Keratinocyte (primary cell): Measurements from ENCODE around the gene MED8. TPM values are rescaled to one million over a fixed set of nuclear protein-coding genes. Genes with fewer than 3 reads are reported as not detected.

Experiments
- DNase-seq: peaks from one replicate; pipeline ENCODE4 v3.0.0-alpha.2; 2011; ENCODE audit warnings: low read depth, missing footprints, low spot score
- FAIRE-seq: peaks from 2 replicates; lab custom pipeline; 2011; peaks lifted over from hg19 to GRCh38; lab: Jason Lieb, UNC
- H2AFZ ChIP-seq: 2 replicates; pipeline ENCODE4 v1.6.0; 2012; ENCODE audit warnings: low read length, control low read depth, inconsistent platforms; ENCODE audit not compliant: control insufficient read depth
- H3K27ac ChIP-seq: 2 replicates; pipeline ENCODE4 v1.5.1; 2011; ENCODE audit warnings: low read length; ENCODE audit not compliant: control insufficient read depth, insufficient read depth
- H3K27me3 ChIP-seq: 3 replicates; pipeline ENCODE4 v1.6.0; 2011; ENCODE audit warnings: low read length; ENCODE audit not compliant: control insufficient read depth, insufficient read depth; ENCODE audit errors: extremely low read depth
- H3K36me3 ChIP-seq, 2 experiments: 2 replicates in 1 of 2; 3 replicates in 1 of 2; pipeline ENCODE4 v1.5.1; 2011; ENCODE audit warnings: low read length in 2 of 2, mild to moderate bottlenecking in 1 of 2; ENCODE audit not compliant: control insufficient read depth in 2 of 2, insufficient read depth in 2 of 2; ENCODE audit errors: extremely low read depth in 1 of 2
- H3K4me1 ChIP-seq: 3 replicates; pipeline ENCODE4 v1.5.1; 2011; ENCODE audit warnings: low read length; ENCODE audit not compliant: control insufficient read depth, insufficient read depth; ENCODE audit errors: extremely low read depth
- H3K4me2 ChIP-seq: 3 replicates; pipeline ENCODE4 v1.6.0; 2011; ENCODE audit warnings: low read depth, low read length; ENCODE audit not compliant: control insufficient read depth, insufficient read depth; ENCODE audit errors: extremely low read depth
- H3K4me3 ChIP-seq, 3 experiments: fragments of 200-600 bp in 1 of 3; sonication (generic) in 1 of 3; 2 replicates in 2 of 3; 3 replicates in 1 of 3; pipeline ENCODE4 v1.5.1; 2011 to 2016; ENCODE audit warnings: low read length in 3 of 3, mild to moderate bottlenecking in 3 of 3, control low read depth in 2 of 3, inconsistent platforms in 1 of 3, low read depth in 1 of 3, mixed read lengths in 1 of 3, mixed run types in 1 of 3, moderate library complexity in 1 of 3; ENCODE audit not compliant: control insufficient read depth in 2 of 3, insufficient read depth in 2 of 3; ENCODE audit errors: extremely low read depth in 1 of 3
- H3K79me2 ChIP-seq: 2 replicates; pipeline ENCODE4 v1.6.0; 2012; ENCODE audit warnings: low read length; ENCODE audit not compliant: control insufficient read depth, insufficient read depth
- H3K9ac ChIP-seq: 3 replicates; pipeline ENCODE4 v1.6.0; 2011; ENCODE audit warnings: low read length; ENCODE audit not compliant: control insufficient read depth, insufficient read depth; ENCODE audit errors: extremely low read depth
- H3K9me1 ChIP-seq: 3 replicates; pipeline ENCODE4 v1.6.0; 2011; ENCODE audit warnings: low read length; ENCODE audit not compliant: control insufficient read depth, insufficient read depth; ENCODE audit errors: extremely low read depth
- H3K9me3 ChIP-seq: 2 replicates; pipeline ENCODE4 v1.5.1; 2012; ENCODE audit warnings: low read depth, low read length; ENCODE audit not compliant: control insufficient read depth
- H4K20me1 ChIP-seq: 3 replicates; pipeline ENCODE4 v1.6.0; 2011; ENCODE audit warnings: low read length; ENCODE audit not compliant: control insufficient read depth, insufficient read depth; ENCODE audit errors: extremely low read depth
- EZH2 ChIP-seq: IDR thresholded peaks from one replicate; pipeline ENCODE4 v1.6.1; 2012; ENCODE audit warnings: inconsistent platforms, mild to moderate bottlenecking, low read length, moderate library complexity
- dilution Hi-C: fragments of 300-500 bp; cut with MboI; formaldehyde crosslinking; loops from one replicate; pipeline ENCODE4 v1.7.0; 2020; ENCODE audit warnings: low sequenced_read_pairs; ENCODE audit not compliant: extremely low pct_ligation_motif_present
- polyA plus RNA-seq, 5 experiments: library from polyadenylated mRNA; depleted of rRNA in 3 of 5; stranded (reverse) in 3 of 5; stranded (forward) in 1 of 5; unstranded in 1 of 5; fragments of >200 nt; gene quantifications; 1 replicate in 1 of 5; 2 replicates in 3 of 5; 3 replicates in 1 of 5; pipeline versions ENCODE4 v1.2.1 to v1.2.3, GENCODE V29; 2011 to 2012; ENCODE audit warnings: missing spikeins in 2 of 5, low read depth in 1 of 5, low replicate concordance in 1 of 5
- TF ChIP-seq, protein P1 (sequence below), 3 experiments: IDR thresholded peaks in 1 of 3; conservative IDR thresholded peaks in 1 of 3; optimal IDR thresholded peaks in 1 of 3; 2 replicates in 2 of 3; 3 replicates in 1 of 3; pipeline versions ENCODE3 to v1.5.1; 2011; ENCODE audit warnings: low read length in 3 of 3, mild to moderate bottlenecking in 3 of 3, moderate library complexity in 2 of 3, control low read depth in 1 of 3, inconsistent platforms in 1 of 3; ENCODE audit not compliant: insufficient read depth in 2 of 3; ENCODE audit errors: extremely low read depth in 1 of 3

MED8 gene
- polyA plus RNA-seq, 1 donor (not counting 4 experiments of a cell fraction or from before 2014, with no cell fraction given): 14.3 TPM

DNA sequence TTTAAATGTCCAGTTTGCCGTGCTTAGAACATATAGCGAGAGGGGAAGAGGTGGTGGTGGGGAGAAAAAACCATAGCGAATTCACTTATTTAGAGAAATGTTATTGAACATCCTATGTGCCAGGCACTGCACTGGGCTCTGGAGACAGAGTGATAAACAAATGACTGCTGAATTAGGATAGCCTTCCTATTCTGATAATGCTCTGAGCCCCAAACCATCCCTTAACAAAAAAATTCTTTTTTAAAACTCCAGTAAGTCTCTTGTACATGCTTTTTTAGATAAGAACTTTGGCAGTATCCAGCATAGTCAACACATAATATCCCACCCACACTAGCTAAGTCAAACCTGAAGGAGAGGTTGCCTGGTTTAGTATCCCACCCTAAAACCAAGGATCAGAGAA lies 8.6 kb upstream of the MED8 start:
- no peak overlapping the region for H3K9ac ChIP-seq
- peaks cover 6% of the 10 kb centered on the region in 2 experiments for H3K36me3 ChIP-seq
- DNase-seq: no peak
- dilution Hi-C loops: no loop called here
- H3K9me3 ChIP-seq: no peaks in the 10 kb centered on the region
- H3K79me2 ChIP-seq: peaks cover 8% of the 10 kb centered on the region
- TF ChIP-seq, protein P1, sequence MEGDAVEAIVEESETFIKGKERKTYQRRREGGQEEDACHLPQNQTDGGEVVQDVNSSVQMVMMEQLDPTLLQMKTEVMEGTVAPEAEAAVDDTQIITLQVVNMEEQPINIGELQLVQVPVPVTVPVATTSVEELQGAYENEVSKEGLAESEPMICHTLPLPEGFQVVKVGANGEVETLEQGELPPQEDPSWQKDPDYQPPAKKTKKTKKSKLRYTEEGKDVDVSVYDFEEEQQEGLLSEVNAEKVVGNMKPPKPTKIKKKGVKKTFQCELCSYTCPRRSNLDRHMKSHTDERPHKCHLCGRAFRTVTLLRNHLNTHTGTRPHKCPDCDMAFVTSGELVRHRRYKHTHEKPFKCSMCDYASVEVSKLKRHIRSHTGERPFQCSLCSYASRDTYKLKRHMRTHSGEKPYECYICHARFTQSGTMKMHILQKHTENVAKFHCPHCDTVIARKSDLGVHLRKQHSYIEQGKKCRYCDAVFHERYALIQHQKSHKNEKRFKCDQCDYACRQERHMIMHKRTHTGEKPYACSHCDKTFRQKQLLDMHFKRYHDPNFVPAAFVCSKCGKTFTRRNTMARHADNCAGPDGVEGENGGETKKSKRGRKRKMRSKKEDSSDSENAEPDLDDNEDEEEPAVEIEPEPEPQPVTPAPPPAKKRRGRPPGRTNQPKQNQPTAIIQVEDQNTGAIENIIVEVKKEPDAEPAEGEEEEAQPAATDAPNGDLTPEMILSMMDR (optimal IDR thresholded peaks at IDR 0.05 in 1 of 3, IDR thresholded peaks at IDR 0.05 in 1 of 3, conservative IDR thresholded peaks at IDR 0.05 in 1 of 3; ENCODE audit: extremely low read depth in 1 of 3, insufficient read depth in 2 of 3, low read length in 3 of 3): no peak
- TF ChIP-seq EZH2: no peak
- no peaks in the 10 kb centered on the region for H3K27me3 ChIP-seq
- no peak overlapping the region for H3K27ac ChIP-seq
- no peaks in the 10 kb centered on the region for H3K4me1 ChIP-seq
- H3K9me1 ChIP-seq: peaks cover 2% of the 10 kb centered on the region
- H3K4me3 ChIP-seq: no peak overlapping the region
- no peak overlapping the region for H3K4me2 ChIP-seq
- H4K20me1 ChIP-seq: no peaks in the 10 kb centered on the region
- no peak overlapping the region for H2AFZ ChIP-seq
- no peak for FAIRE-seq

DNA sequence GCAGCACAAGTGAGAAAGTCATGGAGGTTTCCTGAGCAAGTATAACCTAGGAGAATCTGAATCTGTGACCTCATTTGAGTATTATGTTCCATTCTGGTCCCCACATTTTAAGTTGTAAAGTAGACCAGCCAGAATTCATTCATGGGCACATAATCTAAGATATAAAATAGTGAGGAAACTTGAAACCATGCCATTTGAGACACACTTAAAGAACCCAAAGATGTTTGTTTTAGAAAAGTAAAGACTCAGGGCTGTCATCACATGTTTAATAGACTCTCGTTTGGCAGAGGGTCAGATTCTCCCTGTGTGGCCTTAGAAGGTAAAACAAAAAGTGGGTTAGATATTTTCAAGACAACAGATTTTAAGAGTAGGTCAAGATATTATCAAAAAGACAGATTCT lies 6.5 kb upstream of the MED8 start:
- dilution Hi-C loops: no loop called here
- no peak overlapping the region for H3K9ac ChIP-seq
- H3K36me3 ChIP-seq: peaks cover 2 to 6% of the 10 kb centered on the region in 2 experiments
- no peak for FAIRE-seq
- no peak overlapping the region for H3K4me3 ChIP-seq
- H4K20me1 ChIP-seq: no peaks in the 10 kb centered on the region
- no peaks in the 10 kb centered on the region for H3K9me3 ChIP-seq
- H3K9me1 ChIP-seq: peaks cover 2% of the 10 kb centered on the region
- H3K27me3 ChIP-seq: no peaks in the 10 kb centered on the region
- no peak overlapping the region for H3K27ac ChIP-seq
- TF ChIP-seq, protein P1 (optimal IDR thresholded peaks at IDR 0.05 in 1 of 3, IDR thresholded peaks at IDR 0.05 in 1 of 3, conservative IDR thresholded peaks at IDR 0.05 in 1 of 3; ENCODE audit: extremely low read depth in 1 of 3, insufficient read depth in 2 of 3, low read length in 3 of 3): no peak
- TF ChIP-seq EZH2: no peak
- H3K4me1 ChIP-seq: no peaks in the 10 kb centered on the region
- no peak overlapping the region for H3K4me2 ChIP-seq
- DNase-seq: no peak
- peaks cover 15% of the 10 kb centered on the region for H3K79me2 ChIP-seq
- no peak overlapping the region for H2AFZ ChIP-seq
